GM18507 (cell line): ENCODE results near the gene FALEC.
A peak's percentile ranks its signal among the peaks of the same experiment; 100 is the strongest.

Experiments used
- DNase-seq: peaks from one replicate; pipeline ENCODE4 v3.0.0; 2011; ENCODE audit warnings: low read depth; ENCODE audit not compliant: insufficient read length; ENCODE audit errors: extremely low spot score
- FAIRE-seq: peaks from 2 replicates; lab custom pipeline; 2011; peaks lifted over from hg19 to GRCh38; lab: Jason Lieb, UNC

Gene FALEC

DNA sequence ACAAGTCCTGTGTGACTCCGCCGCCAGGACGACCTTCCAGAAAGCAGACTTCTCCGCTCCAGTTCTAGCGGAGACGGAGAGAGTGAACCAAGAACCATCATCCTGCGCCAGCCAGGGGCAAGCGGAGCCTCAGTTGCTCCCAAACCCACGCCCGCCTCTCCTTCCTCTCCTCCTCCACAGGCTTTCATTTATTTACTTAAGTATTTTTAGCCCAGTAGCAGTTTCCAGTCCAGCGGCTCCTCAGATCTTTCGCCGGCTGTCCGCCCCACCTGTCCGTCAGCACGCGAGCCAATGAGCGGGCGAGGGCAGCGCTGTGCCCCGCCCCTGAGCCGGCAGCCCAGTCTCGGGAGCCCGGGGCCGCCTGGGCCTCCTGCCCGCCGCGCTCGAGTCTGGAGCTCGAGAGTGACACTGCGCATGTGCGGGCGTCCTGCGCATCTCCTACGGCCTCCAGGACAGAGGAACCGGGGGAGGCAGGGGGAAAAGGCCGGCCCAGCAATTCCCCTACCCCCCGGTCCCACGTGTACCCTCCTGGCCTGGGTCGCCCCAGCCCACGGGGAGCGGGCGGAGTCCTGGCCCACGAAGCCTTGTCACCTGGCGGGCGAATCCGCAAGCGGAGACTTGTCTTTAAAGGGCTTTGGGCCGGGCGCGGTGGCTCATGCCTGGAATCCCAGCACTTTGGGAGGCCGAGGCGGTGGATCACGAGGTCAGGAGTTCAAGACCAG, at the start of gene FALEC:
FALEC (plus strand) TSS at position 425 of the 722 bp plus-strand sequence.
- FAIRE-seq (peak; percentile 94), DNase-seq (peak; percentile 100)

DNA sequence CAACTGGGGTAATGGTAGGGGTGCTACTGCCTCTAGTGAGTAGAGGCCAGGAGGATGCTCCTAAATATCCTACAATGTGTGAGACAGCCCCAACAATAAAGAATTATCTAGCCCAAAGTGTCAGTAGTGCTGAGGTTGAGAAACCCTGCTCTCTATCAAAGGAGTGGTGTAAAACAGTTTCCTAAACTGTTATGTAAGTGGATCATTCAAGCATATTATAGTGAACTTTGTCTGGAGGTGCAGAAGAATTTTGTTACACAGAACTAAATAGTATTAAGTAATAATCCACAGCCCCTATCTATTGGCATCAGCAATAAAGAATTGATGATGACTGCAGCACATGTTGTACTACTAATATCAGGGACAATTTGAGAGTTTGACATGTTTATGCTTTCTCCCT, 48.6 kb upstream of the FALEC start:
- DNase-seq (no peak), FAIRE-seq (no peak)

DNA sequence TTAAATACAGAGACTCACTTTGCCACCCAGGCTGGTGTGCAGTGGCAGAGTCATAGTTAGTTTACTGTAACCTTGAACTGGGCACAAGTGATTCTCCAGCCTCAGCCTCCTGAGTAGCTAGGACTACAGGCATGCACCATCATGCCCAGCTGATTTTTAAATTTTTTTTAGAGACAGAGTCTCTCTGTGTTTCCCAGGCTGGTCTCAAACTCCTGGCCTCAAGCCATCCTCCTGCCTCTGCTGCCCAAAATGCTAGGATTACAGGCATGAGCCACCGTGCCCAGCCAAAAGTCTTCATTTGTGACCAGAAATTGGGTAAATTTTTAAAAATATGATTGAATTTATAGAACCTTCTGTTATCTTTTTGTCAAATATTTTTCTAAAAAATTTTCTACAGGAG, 46.3 kb upstream of the FALEC start:
- no peak for FAIRE-seq
- no peak for DNase-seq

DNA sequence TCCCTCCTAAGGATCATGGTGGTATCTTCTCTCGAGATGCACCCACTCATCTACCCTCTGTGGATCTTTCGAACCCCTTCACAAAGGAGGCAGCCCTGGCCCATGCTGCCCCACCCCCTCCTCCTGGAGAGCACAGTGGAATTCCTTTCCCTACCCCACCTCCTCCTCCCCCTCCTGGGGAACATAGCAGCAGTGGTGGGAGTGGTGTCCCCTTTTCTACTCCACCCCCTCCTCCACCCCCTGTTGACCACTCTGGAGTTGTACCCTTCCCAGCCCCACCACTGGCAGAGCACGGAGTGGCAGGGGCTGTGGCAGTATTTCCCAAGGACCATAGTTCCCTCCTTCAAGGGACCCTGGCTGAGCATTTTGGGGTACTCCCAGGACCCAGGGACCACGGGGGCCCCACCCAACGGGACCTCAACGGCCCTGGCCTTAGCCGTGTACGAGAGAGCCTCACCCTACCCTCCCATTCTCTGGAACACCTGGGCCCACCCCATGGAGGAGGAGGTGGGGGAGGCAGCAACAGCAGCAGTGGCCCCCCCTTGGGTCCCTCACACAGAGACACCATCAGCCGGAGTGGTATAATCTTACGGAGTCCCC, 42.9 kb upstream of the FALEC start:
- no peak for DNase-seq
- FAIRE-seq, result no peak

DNA sequence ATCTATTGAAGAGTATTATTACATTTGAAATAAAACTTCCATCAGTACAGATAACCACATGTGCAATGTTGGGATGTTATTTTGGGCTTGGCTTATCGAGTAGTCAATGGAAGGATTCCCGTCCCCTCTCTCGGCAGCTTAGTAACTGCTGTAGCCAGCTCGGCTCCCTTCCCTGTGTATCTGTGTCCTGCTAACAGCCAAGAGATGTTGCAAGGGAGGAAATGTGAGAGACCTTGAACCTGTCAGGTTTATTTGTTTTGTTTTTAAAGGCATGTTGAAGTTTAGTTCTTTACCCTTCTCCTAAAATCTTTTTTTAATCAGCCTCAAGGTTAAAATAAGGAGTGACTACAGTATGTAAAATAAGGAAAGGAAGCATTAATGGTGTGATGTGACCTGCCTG, 41.9 kb upstream of the FALEC start:
- DNase-seq (no peak), FAIRE-seq (no peak)

DNA sequence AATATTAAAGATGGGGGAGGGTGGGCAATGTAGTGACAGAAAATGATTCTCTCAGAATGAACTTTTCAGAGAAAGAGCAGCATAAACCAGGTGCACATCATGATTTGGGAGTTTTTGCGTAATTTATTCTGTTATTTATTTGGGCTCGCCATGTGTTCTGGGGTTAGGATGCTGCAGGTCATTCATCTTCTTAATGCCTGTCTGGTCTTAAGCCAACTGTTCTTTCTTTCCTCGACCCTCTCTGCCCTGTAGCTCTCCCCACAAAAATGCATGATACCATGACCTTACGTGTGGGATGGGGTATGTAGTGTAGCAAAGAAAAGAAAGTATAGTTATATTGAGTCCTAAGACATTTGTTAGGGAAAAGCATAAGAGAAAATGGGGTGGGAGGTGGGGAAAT, 40.7 kb upstream of the FALEC start:
- FAIRE-seq (no peak), DNase-seq (no peak)

DNA sequence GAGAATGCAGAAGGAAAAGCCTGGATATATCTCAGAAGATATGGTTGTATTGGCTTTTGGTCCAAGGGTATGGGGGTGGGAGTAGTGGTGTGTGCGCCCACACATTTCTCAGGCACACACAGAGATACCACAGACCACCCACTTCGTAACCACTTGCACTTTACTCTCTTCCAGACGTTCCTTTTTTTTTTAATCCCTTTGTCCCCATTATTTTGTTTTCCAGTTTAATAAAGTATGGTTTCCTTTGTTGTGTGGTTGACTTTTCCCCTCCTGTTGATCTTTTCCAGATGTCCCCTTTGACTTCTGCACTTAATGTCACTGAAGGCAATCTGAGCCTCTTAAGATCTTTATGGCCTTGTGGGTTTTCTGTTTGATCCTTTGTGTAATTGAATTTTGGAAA, 38.8 kb upstream of the FALEC start:
- FAIRE-seq (no peak), DNase-seq (no peak)

DNA sequence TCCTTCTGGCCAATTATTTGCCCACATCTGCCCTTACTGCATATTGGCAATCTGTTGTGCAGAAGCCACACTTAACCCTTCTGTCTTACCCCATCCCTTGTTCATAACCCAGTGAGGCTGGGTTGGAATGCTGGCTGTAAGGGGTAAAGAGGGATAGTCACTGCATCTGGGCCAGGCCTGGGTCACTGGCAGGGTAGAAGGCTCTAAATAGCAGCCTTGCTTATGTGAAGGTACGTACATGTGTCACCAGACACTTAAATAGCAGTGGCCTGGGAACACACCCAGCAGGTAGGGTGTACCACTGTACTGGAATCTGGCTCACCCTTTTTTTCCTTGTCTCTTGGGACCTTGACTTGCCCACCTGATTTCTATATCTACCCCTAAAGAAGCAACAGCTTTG, 38.2 kb upstream of the FALEC start:
- DNase-seq (no peak), FAIRE-seq (no peak)

DNA sequence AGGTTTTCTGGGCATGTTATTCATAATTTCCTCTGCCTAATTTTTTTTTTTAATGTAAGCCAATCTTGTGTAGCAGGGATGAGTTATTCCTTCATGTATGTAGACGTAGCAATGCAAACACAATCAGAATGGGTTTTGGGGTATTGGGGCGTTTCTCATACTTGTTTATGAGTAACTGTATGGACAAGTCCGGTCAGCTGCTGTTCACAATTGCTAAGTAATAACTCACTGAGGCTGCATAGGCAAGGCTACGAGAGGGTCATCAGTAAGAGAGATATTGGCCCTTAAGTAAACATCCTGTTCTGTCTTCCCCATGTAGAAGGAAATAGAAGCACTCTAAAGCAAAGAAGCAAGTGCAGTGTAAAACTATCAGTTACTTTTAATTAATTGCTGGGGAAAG, 37.8 kb upstream of the FALEC start:
- FAIRE-seq (no peak), DNase-seq (no peak)

DNA sequence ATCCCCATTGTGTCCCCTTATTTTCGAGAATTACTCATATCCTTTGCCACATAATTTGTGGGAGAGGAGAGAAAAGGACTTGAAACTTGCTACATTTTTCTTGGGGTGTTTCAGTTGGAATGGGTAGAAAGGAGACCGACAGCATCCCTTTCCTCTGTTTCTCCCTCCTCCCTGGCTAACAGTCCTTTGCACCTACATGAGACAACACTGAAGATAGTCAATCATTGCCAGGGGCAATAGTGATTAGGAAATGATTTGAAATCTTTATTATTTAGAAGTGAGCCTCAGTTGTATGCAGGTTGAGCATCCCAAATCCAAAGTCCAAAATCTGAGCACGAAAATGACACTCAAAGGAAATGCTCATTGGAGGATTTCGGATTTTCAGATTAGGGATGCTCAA, 36.2 kb upstream of the FALEC start:
- DNase-seq (no peak), FAIRE-seq (no peak)

DNA sequence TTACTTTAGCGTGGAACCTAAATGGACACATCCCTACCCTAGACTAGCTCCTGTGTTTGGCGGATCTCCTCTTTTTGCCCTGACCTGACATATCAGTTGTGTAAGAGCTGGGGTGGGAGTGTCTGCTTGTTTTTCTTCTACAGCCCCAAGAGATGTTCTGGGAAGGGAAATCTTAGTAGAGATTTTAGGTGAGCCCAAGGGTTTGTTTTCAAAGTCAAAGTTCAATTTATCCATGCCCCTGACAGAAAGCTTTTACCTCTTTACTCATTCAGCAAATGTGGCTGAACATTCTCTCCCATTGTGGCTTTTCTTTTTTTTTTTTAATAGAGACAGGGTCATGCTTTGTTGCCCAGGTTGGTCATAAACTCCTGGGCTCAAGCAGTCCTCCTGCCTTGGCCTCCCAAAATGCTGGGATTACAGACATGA, 35.6 kb upstream of the FALEC start:
- DNase-seq (no peak), FAIRE-seq (no peak)

DNA sequence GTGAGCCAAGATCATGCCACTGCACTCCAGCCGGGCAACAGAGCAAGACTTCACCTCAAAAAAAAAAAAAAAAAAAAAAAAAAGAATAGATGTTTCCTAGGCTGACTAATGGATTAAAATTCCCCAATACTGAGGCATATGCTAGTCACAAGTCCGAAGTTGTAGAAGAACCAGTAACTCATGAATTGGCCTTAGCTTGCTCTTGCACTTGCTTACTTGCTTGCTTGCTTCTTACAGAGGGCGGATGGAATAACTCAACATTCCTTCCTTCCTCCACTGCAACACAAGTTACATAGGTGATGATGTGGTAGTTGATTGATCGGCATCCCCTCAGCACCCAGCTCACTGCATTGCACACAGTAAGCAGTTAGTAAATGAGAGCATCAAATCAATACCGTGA, 31.1 kb upstream of the FALEC start:
- no peak for DNase-seq
- FAIRE-seq, result no peak

DNA sequence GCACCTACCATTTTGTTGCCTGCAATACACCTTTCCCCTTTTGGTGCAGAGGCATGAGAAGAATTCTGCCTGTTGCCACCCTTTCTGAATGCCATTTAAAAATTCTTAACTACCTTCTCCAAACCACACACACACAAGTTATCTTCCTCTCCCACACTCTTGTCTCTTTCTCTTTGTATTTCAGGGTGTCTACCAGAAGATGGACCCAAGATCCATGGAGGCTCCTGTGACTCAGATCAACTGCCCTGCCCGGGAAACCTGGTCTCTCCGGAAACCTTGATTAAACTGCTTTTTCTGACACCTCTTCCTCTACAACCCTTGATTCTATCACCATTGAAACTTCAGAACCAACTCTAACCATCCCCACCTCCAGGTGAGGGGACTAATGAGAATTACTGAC, 30.7 kb upstream of the FALEC start:
- DNase-seq, result no peak
- FAIRE-seq, result no peak

DNA sequence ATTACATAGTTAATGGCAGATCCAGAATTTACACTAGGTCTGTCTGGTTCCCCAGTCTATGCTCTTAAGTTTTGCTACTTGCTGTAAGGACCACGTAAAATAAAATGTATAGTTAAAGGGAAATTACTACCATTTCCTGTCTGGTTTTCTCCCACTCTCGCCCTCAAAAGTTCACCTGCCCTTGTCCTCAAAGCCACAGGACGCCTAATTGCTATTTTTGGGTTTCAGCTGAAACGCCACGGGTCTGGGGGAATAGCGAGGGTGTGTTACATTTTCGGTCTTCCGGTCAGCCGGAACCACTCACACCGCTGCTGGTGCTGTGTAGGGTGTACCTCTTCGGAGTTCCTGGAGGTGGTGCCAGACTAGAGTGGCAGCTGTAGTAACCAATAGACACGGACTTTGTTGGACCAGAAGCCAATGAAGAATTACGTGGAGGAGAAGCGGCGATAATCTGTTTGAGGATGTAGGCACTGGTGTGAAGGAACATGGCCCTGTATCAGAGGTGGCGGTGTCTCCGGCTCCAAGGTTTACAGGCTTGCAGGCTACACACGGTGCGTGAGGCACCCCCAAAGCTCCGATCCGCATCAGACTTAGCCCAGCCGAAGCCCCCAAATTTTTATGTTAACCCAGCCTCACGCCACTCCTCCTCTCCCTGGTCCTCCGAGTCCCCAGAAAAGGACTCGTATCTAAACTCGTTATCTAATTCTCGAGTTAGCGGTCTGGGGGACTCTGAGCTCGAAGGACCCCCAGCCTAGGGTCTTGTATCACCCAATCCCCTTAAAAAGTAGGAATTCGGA, 28.4 kb upstream of the FALEC start, which contains the start of gene TARS2:
TARS2 (plus strand) TSS at position 454 of the 797 bp plus-strand sequence; CDS start at position 486, 32 bp downstream.
- peak; percentile 95 for DNase-seq
- FAIRE-seq, result peak; percentile 97

DNA sequence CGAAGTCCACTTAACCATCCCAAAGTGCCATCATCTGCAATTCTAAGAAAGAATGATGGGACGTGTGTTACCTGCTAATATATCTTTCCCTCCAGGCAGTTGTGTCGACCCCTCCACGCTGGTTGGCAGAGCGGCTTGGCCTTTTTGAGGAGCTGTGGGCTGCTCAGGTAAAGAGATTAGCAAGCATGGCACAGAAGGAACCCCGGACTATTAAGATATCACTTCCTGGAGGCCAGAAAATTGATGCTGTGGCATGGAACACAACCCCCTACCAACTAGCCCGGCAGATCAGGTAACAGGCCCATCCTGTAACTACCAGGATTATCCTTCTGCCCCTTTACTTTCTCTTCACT, 27.8 kb upstream of the FALEC start:
- DNase-seq (no peak), FAIRE-seq (no peak)

DNA sequence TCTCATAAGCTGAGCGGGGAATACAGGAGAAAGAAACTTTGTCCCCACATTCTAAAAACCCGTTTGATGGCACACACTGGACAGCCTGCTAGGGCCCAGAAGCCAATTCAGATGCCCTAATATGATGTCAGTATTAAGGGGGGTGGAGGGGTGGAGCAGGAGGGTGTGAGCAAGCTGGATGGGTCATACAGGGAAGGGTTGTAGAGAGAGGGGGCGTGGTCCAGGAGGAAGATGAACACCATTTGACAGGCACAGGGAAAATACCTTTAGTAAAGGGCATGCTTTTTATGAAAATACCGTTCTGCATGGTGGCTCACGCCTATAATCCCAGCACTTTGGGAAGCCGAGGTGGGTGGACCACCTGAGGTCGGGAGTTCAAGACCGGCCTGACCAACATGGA, 22.4 kb upstream of the FALEC start:
- no peak for FAIRE-seq
- DNase-seq, result no peak

DNA sequence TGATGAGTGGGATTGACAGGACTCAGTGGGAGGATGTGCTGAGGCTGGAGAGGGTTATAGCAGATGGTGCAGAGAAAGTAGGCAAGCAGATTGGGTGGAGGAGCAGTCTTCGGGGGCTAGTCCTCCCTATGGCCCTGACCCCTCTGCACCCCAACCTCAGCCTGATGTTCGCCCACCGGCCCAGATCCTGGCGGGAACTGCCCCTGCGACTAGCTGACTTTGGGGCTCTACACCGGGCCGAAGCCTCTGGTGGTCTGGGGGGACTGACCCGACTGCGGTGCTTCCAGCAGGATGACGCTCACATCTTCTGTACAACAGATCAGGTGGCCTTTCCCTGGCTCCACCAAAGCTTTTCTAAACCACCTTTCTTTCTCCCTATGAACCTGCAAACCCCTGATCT, 17.2 kb upstream of the FALEC start:
- FAIRE-seq (no peak), DNase-seq (no peak)

DNA sequence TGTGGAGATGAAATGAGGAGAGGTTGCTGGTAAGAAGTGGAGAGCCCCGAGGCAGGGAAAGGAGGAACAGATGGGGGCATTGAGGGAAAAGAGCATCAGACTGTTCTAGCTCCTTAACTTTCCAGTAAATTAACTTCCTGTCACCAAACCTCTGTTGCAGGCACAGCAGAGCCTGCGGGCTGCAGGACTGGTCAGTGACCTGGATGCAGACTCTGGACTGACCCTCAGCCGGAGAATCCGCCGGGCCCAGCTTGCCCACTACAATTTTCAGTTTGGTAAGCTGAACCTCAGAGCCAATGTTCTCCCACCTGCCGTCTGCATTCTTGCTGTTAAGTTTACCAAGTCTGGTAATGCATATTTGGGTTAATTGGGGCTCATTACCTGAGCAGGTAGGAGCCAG, 10.1 kb upstream of the FALEC start:
- no peak for FAIRE-seq

DNA sequence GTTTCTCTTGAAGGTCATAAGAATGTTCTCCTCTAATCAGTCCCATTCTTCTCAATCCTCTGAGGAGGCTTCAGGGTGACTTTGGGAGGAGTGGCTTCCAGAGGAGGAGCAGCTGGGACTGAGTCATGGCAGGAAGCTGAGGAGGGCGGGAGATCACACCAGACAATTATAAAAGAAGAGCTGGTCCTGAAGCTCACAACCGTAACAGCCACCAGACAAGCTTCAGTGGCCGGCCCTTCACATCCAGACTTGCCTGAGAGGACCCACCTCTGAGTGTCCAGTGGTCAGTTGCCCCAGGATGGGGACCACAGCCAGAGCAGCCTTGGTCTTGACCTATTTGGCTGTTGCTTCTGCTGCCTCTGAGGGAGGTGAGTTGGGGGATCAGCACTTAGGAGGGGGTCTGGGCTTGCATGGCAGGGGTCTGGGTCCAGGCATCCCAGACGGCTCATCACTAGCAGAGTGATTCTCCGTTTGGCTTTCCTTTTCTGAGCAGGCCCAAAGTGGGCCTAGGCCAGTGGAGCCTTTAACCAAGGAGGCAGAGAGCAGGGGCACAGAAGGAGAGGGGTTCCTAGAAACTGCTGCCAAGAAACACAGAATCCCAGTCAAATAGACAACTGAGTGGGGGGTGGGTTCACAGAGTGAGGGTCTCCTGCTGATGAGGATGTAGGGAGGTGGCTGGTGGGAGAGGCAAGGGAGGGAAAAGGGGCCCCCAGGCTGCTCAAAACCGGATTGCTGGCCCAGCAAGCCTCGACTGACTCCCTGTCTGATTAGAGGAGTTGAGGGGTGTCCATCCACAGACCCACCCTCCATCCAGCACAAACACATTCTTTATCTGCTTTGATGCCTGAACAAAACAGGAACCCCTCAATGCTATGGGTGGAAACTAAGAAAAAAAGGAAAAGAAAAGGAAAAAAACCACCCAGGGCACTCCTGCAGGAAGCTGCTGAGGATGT, 7.4 kb upstream of the FALEC start, which contains the start of gene ECM1:
ECM1 (plus strand) TSS at position 198 of the 953 bp plus-strand sequence; CDS start at position 299, 101 bp downstream.
- FAIRE-seq, result no peak

More for the DNA sequence above, 10.1 kb upstream of the FALEC start:
- DNase-seq, result no peak

More for the DNA sequence above, 7.4 kb upstream of the FALEC start, which contains the start of gene ECM1:
- no peak for DNase-seq
